Mononuclear cell (primary cell): ENCODE data around the gene ZNF627. TPM values are rescaled to one million over a fixed set of nuclear protein-coding genes. Genes with fewer than 3 reads are reported as not detected.

Experiments
- H3K27me3 ChIP-seq: 2 replicates; pipeline ENCODE4 v1.6.0; 2011; ENCODE audit warnings: low read length, control low read depth; ENCODE audit not compliant: insufficient read depth
- H3K4me1 ChIP-seq: 2 replicates; pipeline ENCODE4 v1.5.1; 2011; ENCODE audit warnings: mild to moderate bottlenecking, low read length, control low read depth; ENCODE audit not compliant: insufficient read depth
- H3K4me3 ChIP-seq: 2 replicates; pipeline ENCODE4 v1.5.1; 2011; ENCODE audit warnings: mild to moderate bottlenecking, low read length, moderate library complexity
- H3K9me3 ChIP-seq: 2 replicates; pipeline ENCODE4 v1.5.1; 2011; ENCODE audit warnings: low read depth, mild to moderate bottlenecking, control low read depth, low read length
- total RNA-seq: library from RNA; depleted of rRNA; stranded (reverse); fragments of >200 nt; gene quantifications from one replicate; pipeline ENCODE4 v1.2.3, GENCODE V29; 2012

Gene ZNF627
- total RNA-seq = 11.5 TPM

GRCh38 chr19:11597202-11598102, at the start of gene ZNF627:
ZNF627 (plus strand) TSS chr19:11597483; CDS start chr19:11597628, 145 bp downstream.
- Histone ChIP-seq H3K27me3 (no peaks in the 10 kb centered on the region), H3K9me3 (no peaks in the 10 kb centered on the region), H3K4me3 (peak within 1 kb of the TSS; percentile 89), H3K4me1 (peaks cover 16% of the 10 kb centered on the region)

DNA sequence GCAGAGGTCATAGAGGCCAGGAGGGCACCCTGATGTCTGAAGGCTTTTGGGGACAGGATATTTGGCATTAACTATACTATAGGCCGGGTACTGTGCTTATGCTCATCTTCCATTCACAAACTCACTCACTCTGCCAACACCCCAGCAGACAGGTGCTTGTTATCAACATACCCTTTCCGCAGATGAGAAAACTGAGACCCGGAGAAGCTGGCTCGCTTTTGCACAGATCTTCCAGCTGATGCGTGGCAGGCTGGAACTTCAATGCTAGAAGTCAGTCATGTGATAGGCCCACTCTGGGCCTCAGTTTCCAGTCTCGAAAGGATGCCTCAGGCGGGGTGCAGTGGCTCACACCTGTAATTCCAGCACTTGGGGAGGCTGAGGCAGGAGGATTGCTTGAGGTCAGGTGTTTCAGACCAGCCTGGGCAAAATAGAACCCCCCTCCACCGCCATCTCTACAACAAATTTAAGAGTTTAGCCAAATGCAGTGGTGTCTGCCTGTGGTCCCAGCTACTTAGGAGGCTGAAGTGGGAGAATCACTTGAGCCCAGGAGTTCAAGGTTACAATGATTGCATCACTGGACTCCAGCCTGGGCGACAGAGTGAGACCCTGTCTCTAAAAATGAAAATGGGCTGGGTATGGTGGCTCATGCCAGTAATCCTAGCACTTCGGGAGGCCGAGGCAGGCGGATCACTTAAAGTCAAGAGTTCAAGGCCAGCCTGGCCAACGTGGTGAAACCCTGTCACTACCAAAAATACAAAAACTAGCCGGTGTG, 49.2 kb upstream of the ZNF627 start:
- no peaks in the 10 kb centered on the region for H3K9me3 ChIP-seq
- no peaks in the 10 kb centered on the region for H3K4me1 ChIP-seq
- H3K27me3 ChIP-seq = no peaks in the 10 kb centered on the region
- no peak overlapping the region for H3K4me3 ChIP-seq

DNA sequence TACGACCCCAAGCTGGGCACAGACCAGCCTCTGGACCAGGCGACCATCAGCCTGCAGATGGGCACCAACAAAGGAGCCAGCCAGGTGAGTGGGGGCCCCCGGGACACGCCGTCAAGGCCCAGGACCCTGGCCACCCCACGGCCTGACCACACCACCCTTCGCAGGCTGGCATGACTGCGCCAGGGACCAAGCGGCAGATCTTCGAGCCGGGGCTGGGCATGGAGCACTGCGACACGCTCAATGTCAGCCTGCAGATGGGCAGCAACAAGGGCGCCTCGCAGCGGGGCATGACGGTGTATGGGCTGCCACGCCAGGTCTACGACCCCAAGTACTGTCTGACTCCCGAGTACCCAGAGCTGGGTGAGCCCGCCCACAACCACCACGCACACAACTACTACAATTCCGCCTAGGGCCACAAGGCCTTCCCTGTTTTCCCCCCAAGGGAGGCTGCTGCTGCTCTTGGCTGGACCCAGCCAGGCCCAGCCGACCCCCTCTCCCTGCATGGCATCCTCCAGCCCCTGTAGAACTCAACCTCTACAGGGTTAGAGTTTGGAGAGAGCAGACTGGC, 47.8 kb upstream of the ZNF627 start:
- Histone ChIP-seq H3K9me3 (no peaks in the 10 kb centered on the region), H3K27me3 (no peaks in the 10 kb centered on the region), H3K4me3 (no peak overlapping the region)

DNA sequence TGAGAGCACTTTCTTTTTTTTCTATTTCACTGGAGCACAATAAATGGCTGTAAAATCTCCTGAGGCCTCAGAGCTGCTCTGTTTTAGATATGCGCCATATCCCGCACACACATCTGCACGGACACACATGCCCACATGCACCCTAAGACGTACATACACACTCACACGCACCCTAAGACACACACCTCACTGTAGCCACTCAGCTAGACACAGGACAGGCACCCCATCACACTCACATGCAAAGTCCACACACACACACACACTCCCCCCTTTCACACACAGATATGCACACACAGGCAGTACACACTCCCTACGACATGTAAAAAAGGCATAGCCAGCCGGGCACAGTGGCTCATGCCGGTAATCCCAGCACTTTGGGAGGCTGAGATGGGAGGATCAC, 47.0 kb upstream of the ZNF627 start:
- Histone ChIP-seq H3K4me3 (no peak overlapping the region), H3K27me3 (no peaks in the 10 kb centered on the region), H3K4me1 (no peaks in the 10 kb centered on the region), H3K9me3 (no peaks in the 10 kb centered on the region)

More for the DNA sequence above, 47.8 kb upstream of the ZNF627 start:
- no peaks in the 10 kb centered on the region for H3K4me1 ChIP-seq

- H3K4me1 ChIP-seq = no peaks in the 10 kb centered on the region
- no peaks in the 10 kb centered on the region for H3K9me3 ChIP-seq
- H3K27me3 ChIP-seq = no peaks in the 10 kb centered on the region
- H3K4me3 ChIP-seq = no peak overlapping the region
Measured at GRCh38 chr19:11551603-11552235, 45.6 kb upstream of the ZNF627 start.

GRCh38 chr19:11552666-11553372, 44.5 kb upstream of the ZNF627 start:
- Histone ChIP-seq H3K9me3 (no peaks in the 10 kb centered on the region), H3K4me1 (peaks cover 7% of the 10 kb centered on the region), H3K27me3 (no peaks in the 10 kb centered on the region), H3K4me3 (no peak overlapping the region)

GRCh38 chr19:11554160-11554559, 43.1 kb upstream of the ZNF627 start:
- Histone ChIP-seq H3K4me3 (no peak overlapping the region), H3K9me3 (no peaks in the 10 kb centered on the region), H3K27me3 (no peaks in the 10 kb centered on the region), H3K4me1 (peaks cover 17% of the 10 kb centered on the region)

DNA sequence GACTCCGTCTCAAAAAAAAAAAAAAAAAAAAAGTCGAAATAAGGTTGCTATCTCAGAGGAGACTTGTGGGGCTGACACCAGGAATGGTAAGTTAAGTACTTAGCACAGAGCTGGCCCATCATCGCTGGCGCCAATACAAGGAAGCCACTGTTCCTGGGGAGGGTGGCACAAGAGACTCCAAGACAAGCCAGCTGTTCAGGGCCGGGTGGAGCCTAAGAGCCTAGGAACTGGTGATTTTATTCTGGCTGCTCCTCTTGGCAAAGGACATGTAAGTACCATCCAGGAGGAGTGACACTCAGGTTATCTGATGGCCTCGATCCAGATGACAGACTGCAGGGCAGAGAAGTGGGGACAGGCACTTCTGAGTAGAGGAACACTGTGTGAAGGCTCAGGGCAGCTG, 42.0 kb upstream of the ZNF627 start:
- Histone ChIP-seq H3K4me3 (no peak overlapping the region), H3K9me3 (no peaks in the 10 kb centered on the region), H3K4me1 (peaks cover 27% of the 10 kb centered on the region), H3K27me3 (no peaks in the 10 kb centered on the region)

DNA sequence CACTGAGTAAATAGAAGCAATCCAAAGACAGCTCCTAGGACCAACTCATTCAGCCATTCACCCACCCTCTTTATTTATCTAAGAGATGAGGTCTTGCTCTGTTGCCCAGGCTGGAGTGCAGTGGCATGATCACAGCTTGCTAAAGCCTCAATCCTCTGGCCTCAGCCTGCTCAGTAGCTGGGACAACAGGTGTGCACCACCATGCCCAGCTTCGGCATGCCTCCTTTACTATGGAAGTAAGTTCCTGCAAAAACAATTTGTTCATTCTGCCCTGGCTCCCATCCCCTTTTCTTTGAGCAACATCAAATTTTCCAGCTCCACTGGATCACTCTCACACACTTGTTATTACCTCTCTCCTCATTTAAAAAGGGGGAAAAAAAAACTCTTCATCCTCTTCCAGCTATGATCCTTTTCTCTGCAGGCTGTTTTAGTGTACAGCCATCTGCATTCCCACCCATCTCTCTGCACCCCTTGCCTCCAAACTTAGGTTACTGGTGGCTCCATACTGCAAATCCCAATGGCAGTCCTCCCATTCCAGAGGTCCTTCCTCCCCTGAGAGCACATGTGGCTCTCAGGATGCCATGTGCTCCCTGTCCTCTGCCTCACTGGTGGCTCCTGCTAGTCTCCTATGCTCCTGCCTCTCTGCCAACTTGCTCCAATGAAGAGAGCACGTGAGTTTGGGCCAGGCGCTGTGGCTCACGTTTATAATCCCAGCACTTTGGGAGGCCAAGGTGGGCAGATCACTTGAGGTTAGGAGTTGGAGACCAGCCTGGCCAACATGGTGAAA, 40.5 kb upstream of the ZNF627 start:
- H3K4me1 ChIP-seq = peaks cover 35% of the 10 kb centered on the region
- no peak overlapping the region for H3K4me3 ChIP-seq
- no peaks in the 10 kb centered on the region for H3K27me3 ChIP-seq
- H3K9me3 ChIP-seq = no peaks in the 10 kb centered on the region

DNA sequence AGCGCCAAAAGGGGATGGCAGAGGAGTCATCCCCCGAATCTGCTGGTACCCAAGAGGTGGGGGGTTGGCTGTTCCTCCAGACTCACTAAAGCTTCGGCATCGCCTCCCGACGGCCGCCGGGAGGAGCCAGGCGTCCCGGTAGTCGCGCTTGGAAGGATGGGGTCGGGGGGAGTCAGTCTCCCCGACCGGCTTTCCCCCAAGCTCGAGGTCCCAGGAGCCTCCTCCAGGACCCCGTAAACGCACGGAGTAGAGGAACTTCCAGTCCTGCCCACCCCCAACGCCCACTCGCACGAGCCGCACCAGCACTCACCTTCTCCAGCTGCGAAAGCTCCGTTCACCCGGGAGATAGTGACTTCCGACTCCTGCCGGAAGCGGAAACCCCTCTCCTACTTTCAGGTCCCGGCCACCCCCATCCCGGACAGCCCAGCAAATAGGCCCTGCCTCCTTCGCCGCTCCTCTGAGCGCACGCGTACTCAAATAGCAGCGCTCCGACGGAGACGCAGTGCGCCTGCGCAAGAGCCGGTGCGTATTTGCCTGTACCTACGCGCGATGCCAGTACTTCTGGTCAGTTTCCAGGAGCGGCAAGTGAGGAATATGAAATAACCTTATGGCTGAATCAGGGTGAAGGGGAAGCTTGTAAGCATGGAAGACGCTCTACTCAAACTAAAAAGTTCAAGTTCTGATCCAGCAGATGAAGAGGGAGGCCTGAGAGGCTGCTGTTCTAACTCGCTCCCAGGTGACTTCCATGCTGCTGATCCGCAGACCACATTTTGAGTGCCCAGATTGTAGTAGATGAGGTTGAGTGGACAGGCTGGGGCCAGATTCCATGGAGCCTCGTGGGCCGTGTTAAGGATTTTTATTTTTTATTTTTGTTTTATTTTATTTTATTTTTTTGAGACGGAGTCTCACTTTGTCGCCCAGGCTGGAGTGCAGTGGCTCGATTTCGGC, 38.1 kb upstream of the ZNF627 start, which contains the start of gene ELOF1:
TSS of gene ELOF1 (minus strand) at position 350 of the 948 bp plus-strand sequence. CDS start 4,883 bp downstream, outside the sequence.
- peaks cover 43% of the 10 kb centered on the region for H3K4me1 ChIP-seq
- H3K4me3 ChIP-seq = peak within 1 kb of the TSS; percentile 80
- no peaks in the 10 kb centered on the region for H3K9me3 ChIP-seq
- no peaks in the 10 kb centered on the region for H3K27me3 ChIP-seq

DNA sequence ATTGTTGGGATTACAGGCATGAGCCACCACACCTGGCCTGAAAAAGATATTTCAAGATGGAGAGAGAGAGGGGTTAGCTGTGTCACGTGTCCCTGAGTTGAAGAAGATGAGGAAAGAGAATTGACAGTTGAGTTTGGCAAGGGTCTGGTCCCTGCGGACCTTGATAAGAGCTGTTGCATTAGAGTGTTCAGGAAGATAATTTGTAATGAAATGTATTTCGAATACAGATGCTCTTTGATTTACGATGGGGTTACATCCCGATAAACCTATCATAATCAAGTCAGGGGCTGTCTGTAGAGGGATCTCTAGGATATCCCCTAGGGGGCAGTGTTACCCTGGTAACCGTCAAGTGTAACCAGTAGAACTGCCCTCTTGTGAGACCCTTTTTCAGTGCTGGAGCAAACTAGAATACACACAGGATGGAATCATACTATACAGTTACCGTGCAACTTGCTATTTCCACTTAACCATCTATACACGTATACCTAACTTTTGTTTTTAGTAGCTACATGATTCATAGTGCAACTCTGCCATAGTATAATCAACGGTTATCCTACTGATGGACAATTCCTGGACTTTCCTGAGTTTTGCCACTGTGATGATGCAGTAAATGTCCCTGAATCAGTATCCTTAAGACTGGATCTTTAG, 36.8 kb upstream of the ZNF627 start:
- Histone ChIP-seq H3K9me3 (no peaks in the 10 kb centered on the region), H3K4me1 (peaks cover 46% of the 10 kb centered on the region), H3K4me3 (no peak overlapping the region), H3K27me3 (no peaks in the 10 kb centered on the region)

- H3K27me3 ChIP-seq = no peaks in the 10 kb centered on the region
- peaks cover 45% of the 10 kb centered on the region for H3K4me1 ChIP-seq
- no peaks in the 10 kb centered on the region for H3K9me3 ChIP-seq
- H3K4me3 ChIP-seq = no peak overlapping the region
Measured at GRCh38 chr19:11563532-11563931, 33.8 kb upstream of the ZNF627 start.
